HEK293T (cell line): ENCODE measurements around the gene C1orf198.

Experiments
- BHLHE40 ChIP-seq: fragments of 450-650 bp; IDR thresholded peaks from 2 replicates; pipeline ENCODE4 v1.6.1; 2016; ENCODE audit warnings: mild to moderate bottlenecking, moderate library complexity, borderline replicate concordance
- CTBP1 ChIP-seq: fragments of 450-650 bp; IDR thresholded peaks from 2 replicates; pipeline ENCODE4 v1.6.1; 2016; ENCODE audit warnings: borderline replicate concordance
- ELF4 ChIP-seq: fragments of 450-650 bp; IDR thresholded peaks from 2 replicates; pipeline ENCODE4 v1.6.1; 2017; ENCODE audit warnings: antibody characterized with exemption
- FOXA1 ChIP-seq: fragments of 450-650 bp; IDR thresholded peaks from 2 replicates; pipeline ENCODE4 v1.6.1; 2016; ENCODE audit warnings: mild to moderate bottlenecking
- FOXK2 ChIP-seq: fragments of 450-650 bp; IDR thresholded peaks from 2 replicates; pipeline ENCODE4 v1.6.1; 2016; ENCODE audit warnings: mild to moderate bottlenecking
- FOXM1 ChIP-seq: fragments of 450-650 bp; IDR thresholded peaks from 2 replicates; pipeline ENCODE4 v1.6.1; 2017; ENCODE audit warnings: mild to moderate bottlenecking, borderline replicate concordance
- HDGF ChIP-seq: fragments of 450-650 bp; IDR thresholded peaks from 2 replicates; pipeline ENCODE4 v1.6.1; 2017; ENCODE audit warnings: antibody characterized with exemption, borderline replicate concordance
- PKNOX1 ChIP-seq: fragments of 450-650 bp; IDR thresholded peaks from 2 replicates; pipeline ENCODE4 v1.6.1; 2016
- SP1 ChIP-seq: fragments of 450-650 bp; IDR thresholded peaks from 2 replicates; pipeline ENCODE4 v1.6.1; 2017
- SUZ12 ChIP-seq: fragments of 450-650 bp; IDR thresholded peaks from 2 replicates; pipeline ENCODE4 v1.6.1; 2016; ENCODE audit warnings: mild to moderate bottlenecking
- TARDBP ChIP-seq: fragments of 450-650 bp; IDR thresholded peaks from 2 replicates; pipeline ENCODE4 v1.6.1; 2016
- ZNF384 ChIP-seq: fragments of 450-650 bp; IDR thresholded peaks from 2 replicates; pipeline ENCODE4 v1.6.1; 2016

GRCh38 chr1:230818367-230818766 lies 50.0 kb downstream of the C1orf198 start:
- TF ChIP-seq SP1 (no peak), BHLHE40 (no peak), FOXK2 (no peak), SUZ12 (no peak), TARDBP (no peak), FOXM1 (no peak), CTBP1 (no peak), FOXA1 (no peak), ZNF384 (no peak), HDGF (no peak), ELF4 (no peak), PKNOX1 (no peak)
